ENCODE results near the gene HDAC11.

DNA sequence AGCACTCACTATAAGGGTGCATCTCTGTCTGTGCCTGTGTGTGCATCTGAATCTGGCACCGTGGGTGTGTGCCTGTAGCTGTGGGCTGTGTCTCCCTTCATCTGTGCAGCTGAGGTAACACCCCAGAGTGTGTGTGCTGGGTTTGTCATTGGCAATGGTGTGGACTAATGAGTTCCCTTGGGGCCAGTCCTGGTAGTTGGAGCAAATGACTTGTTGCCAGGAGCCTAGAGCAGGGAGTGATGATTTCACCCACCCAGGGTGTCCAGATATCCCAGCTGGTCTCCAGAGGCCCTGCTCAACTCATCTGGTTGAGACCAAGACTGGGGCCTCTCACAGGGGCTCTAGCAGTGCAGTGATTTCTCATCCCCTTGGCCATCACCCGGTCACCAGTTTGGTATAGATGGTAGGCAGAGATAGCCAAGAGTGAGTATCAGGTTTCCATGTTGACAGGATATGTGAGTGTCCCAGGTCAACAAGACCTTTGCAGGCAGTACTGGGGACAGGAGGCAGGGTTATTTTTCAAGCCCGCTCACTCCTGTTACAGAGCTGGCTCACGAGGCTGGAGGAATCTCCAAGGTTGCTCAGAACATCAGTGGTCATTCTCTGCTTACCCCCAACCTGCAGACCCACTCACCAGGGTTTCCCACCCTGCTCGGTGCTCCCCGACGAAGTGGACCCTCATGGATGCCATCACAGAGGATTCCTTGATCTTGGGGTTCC lies 4.1 kb upstream of the HDAC11 start:
- TF ChIP-seq, protein P1, sequence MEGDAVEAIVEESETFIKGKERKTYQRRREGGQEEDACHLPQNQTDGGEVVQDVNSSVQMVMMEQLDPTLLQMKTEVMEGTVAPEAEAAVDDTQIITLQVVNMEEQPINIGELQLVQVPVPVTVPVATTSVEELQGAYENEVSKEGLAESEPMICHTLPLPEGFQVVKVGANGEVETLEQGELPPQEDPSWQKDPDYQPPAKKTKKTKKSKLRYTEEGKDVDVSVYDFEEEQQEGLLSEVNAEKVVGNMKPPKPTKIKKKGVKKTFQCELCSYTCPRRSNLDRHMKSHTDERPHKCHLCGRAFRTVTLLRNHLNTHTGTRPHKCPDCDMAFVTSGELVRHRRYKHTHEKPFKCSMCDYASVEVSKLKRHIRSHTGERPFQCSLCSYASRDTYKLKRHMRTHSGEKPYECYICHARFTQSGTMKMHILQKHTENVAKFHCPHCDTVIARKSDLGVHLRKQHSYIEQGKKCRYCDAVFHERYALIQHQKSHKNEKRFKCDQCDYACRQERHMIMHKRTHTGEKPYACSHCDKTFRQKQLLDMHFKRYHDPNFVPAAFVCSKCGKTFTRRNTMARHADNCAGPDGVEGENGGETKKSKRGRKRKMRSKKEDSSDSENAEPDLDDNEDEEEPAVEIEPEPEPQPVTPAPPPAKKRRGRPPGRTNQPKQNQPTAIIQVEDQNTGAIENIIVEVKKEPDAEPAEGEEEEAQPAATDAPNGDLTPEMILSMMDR (IDR thresholded peaks at IDR 0.05): no peak
- TF ChIP-seq EHMT2 (IDR thresholded peaks at IDR 0.05; ENCODE audit: low read depth): no peak
- TF ChIP-seq SREBF2 (IDR thresholded peaks at IDR 0.05): no peak
- no peak for TF ChIP-seq EP300 (IDR thresholded peaks at IDR 0.05)
- TF ChIP-seq PHF8 (IDR thresholded peaks at IDR 0.05; ENCODE audit: borderline replicate concordance, low read depth): no peak
- TF ChIP-seq, protein P2, sequence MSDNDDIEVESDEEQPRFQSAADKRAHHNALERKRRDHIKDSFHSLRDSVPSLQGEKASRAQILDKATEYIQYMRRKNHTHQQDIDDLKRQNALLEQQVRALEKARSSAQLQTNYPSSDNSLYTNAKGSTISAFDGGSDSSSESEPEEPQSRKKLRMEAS (IDR thresholded peaks at IDR 0.05): no peak
- no peak for TF ChIP-seq CHD2 (IDR thresholded peaks at IDR 0.05; ENCODE audit: low read length, partially characterized antibody)

All from A549 (cell line).